HEK293T (cell line): Measurements from ENCODE around the gene CALN1.
"Not testable (repeated sequence)": the region's sequence is repeated elsewhere in the genome, so short reads cannot be mapped to it uniquely, and the experiment has no call there.

ENCODE experiments used
- CTCF ChIA-PET: fragments of 350-600 bp; formaldehyde crosslinking; extraction: SDS; loops from one replicate; lab custom pipeline; 2021; ENCODE audit warnings: antibody characterized with exemption, inconsistent platforms; lab: Yijun Ruan, JAX
- POLR2A ChIA-PET: fragments of 350-600 bp; formaldehyde crosslinking; extraction: SDS; loops from one replicate; lab custom pipeline; 2020; ENCODE audit warnings: antibody characterized with exemption, inconsistent platforms; lab: Yijun Ruan, JAX
- DNase-seq: peaks from one replicate; pipeline ENCODE4 v3.0.0; 2012; ENCODE audit warnings: mixed read lengths; ENCODE audit errors: extremely low spot score
- ARNT ChIP-seq: fragments of 450-650 bp; IDR thresholded peaks from 2 replicates; pipeline ENCODE4 v1.6.1; 2017; ENCODE audit warnings: mild to moderate bottlenecking
- BHLHE40 ChIP-seq: fragments of 450-650 bp; IDR thresholded peaks from 2 replicates; pipeline ENCODE4 v1.6.1; 2016; ENCODE audit warnings: mild to moderate bottlenecking, moderate library complexity, borderline replicate concordance
- CTBP1 ChIP-seq: fragments of 450-650 bp; IDR thresholded peaks from 2 replicates; pipeline ENCODE4 v1.6.1; 2016; ENCODE audit warnings: borderline replicate concordance
- ELF4 ChIP-seq: fragments of 450-650 bp; IDR thresholded peaks from 2 replicates; pipeline ENCODE4 v1.6.1; 2017; ENCODE audit warnings: antibody characterized with exemption
- FOXA1 ChIP-seq: fragments of 450-650 bp; IDR thresholded peaks from 2 replicates; pipeline ENCODE4 v1.6.1; 2016; ENCODE audit warnings: mild to moderate bottlenecking
- FOXK2 ChIP-seq: fragments of 450-650 bp; IDR thresholded peaks from 2 replicates; pipeline ENCODE4 v1.6.1; 2016; ENCODE audit warnings: mild to moderate bottlenecking
- FOXM1 ChIP-seq: fragments of 450-650 bp; IDR thresholded peaks from 2 replicates; pipeline ENCODE4 v1.6.1; 2017; ENCODE audit warnings: mild to moderate bottlenecking, borderline replicate concordance
- HDGF ChIP-seq: fragments of 450-650 bp; IDR thresholded peaks from 2 replicates; pipeline ENCODE4 v1.6.1; 2017; ENCODE audit warnings: antibody characterized with exemption, borderline replicate concordance
- L3MBTL2 ChIP-seq: fragments of 450-650 bp; conservative IDR thresholded peaks from 2 replicates; pipeline ENCODE4 v1.6.1; 2016; ENCODE audit warnings: mild to moderate bottlenecking
- LEF1 ChIP-seq: fragments of 450-650 bp; IDR thresholded peaks from 2 replicates; pipeline ENCODE4 v1.6.1; 2017; ENCODE audit warnings: mild to moderate bottlenecking, borderline replicate concordance
- NFRKB ChIP-seq: fragments of 450-650 bp; IDR thresholded peaks from 2 replicates; pipeline ENCODE4 v1.6.1; 2016; ENCODE audit warnings: mild to moderate bottlenecking, moderate library complexity
- PKNOX1 ChIP-seq: fragments of 450-650 bp; IDR thresholded peaks from 2 replicates; pipeline ENCODE4 v1.6.1; 2016
- SP1 ChIP-seq: fragments of 450-650 bp; IDR thresholded peaks from 2 replicates; pipeline ENCODE4 v1.6.1; 2017
- SUZ12 ChIP-seq: fragments of 450-650 bp; IDR thresholded peaks from 2 replicates; pipeline ENCODE4 v1.6.1; 2016; ENCODE audit warnings: mild to moderate bottlenecking
- TARDBP ChIP-seq: fragments of 450-650 bp; IDR thresholded peaks from 2 replicates; pipeline ENCODE4 v1.6.1; 2016
- ZNF384 ChIP-seq: fragments of 450-650 bp; IDR thresholded peaks from 2 replicates; pipeline ENCODE4 v1.6.1; 2016

Gene CALN1

GRCh38 chr7:72213769-72214168, 198.4 kb downstream of the CALN1 start:
- DNase-seq, result no peak
- TF ChIP-seq SP1 (no peak), L3MBTL2 (no peak), FOXM1 (no peak), HDGF (no peak), FOXA1 (no peak)
- ChIA-PET POLR2A (no interaction called here), CTCF (interaction anchor here (1.7 kb wide), 1 partner anchor 14 kb away, joined by 6 read pairs; no protein-coding TSS in a partner anchor)

- no peak for DNase-seq
- TF ChIP-seq FOXM1, result no peak
- POLR2A ChIA-PET, result no interaction called here
- CTCF ChIA-PET, result no interaction called here
Measured at GRCh38 chr7:72213081-72213480, 199.1 kb downstream of the CALN1 start.

GRCh38 chr7:72211175-72211574, 201.0 kb downstream of the CALN1 start:
- no peak for TF ChIP-seq LEF1
- TF ChIP-seq SUZ12, result no peak
- TF ChIP-seq PKNOX1, result no peak
- TF ChIP-seq BHLHE40, result no peak
- TF ChIP-seq L3MBTL2, result no peak
- TF ChIP-seq FOXA1, result no peak
- no peak for TF ChIP-seq FOXK2
- TF ChIP-seq ARNT, result no peak
- TF ChIP-seq ZNF384, result no peak
- TF ChIP-seq CTBP1, result no peak
- TF ChIP-seq FOXM1, result no peak
- TF ChIP-seq TARDBP, result no peak
- TF ChIP-seq SP1, result no peak
- no peak for TF ChIP-seq HDGF
- POLR2A ChIA-PET, result interaction anchor here (0.6 kb wide), 1 partner anchor 1203 kb away, joined by 3 read pairs; no protein-coding TSS in a partner anchor
- no peak for DNase-seq
- CTCF ChIA-PET, result no interaction called here

GRCh38 chr7:72209006-72209405, 203.1 kb downstream of the CALN1 start:
- POLR2A ChIA-PET, result not testable (repeated sequence)

GRCh38 chr7:72196176-72196575, 216.0 kb downstream of the CALN1 start:
- TF ChIP-seq PKNOX1 (no peak), LEF1 (no peak), FOXM1 (no peak), ARNT (no peak), FOXA1 (no peak), SP1 (no peak), L3MBTL2 (no peak), BHLHE40 (no peak), HDGF (no peak), CTBP1 (no peak)
- ChIA-PET CTCF (no interaction called here), POLR2A (no interaction called here)
- no peak for DNase-seq

More at GRCh38 chr7:72209006-72209405, 203.1 kb downstream of the CALN1 start:
- CTCF ChIA-PET, DNase-seq: not testable (repeated sequence)

- TF ChIP-seq FOXK2, result no peak
- no peak for TF ChIP-seq FOXM1
- TF ChIP-seq ZNF384, result no peak
- TF ChIP-seq TARDBP, result no peak
- no peak for TF ChIP-seq SP1
- no peak for DNase-seq
- ChIA-PET CTCF (no interaction called here), POLR2A (no interaction called here)
Measured at GRCh38 chr7:72190919-72191318, 221.2 kb downstream of the CALN1 start.

- no peak for TF ChIP-seq FOXA1
- no peak for TF ChIP-seq ELF4
- no peak for TF ChIP-seq CTBP1
- TF ChIP-seq TARDBP, result no peak
- TF ChIP-seq SUZ12, result no peak
- TF ChIP-seq FOXK2, result no peak
- no peak for TF ChIP-seq ARNT
- no peak for TF ChIP-seq LEF1
- TF ChIP-seq HDGF, result no peak
- TF ChIP-seq L3MBTL2, result no peak
- no peak for TF ChIP-seq ZNF384
- TF ChIP-seq SP1, result no peak
- no peak for TF ChIP-seq NFRKB
- TF ChIP-seq BHLHE40, result no peak
- CTCF ChIA-PET, result no interaction called here
- no peak for DNase-seq
- POLR2A ChIA-PET, result no interaction called here
Measured at GRCh38 chr7:72190146-72190545, 222.0 kb downstream of the CALN1 start.

- CTCF ChIA-PET, result no interaction called here
- POLR2A ChIA-PET, result no interaction called here
- TF ChIP-seq NFRKB (no peak), SP1 (no peak), FOXA1 (no peak), L3MBTL2 (no peak), FOXK2 (no peak), ZNF384 (no peak)
- no peak for DNase-seq
Measured at GRCh38 chr7:72187179-72187578, 225.0 kb downstream of the CALN1 start.
